Neuronal stem cell (in vitro differentiated cells): Measurements from ENCODE around the gene TBC1D22A.

Experiments used
- DNase-seq: peaks from one replicate; pipeline ENCODE4 v3.0.0-alpha.2; 2013; ENCODE audit warnings: low spot score
- H2AFZ ChIP-seq: one replicate; pipeline ENCODE4 v1.6.1; 2013; ENCODE audit warnings: mild to moderate bottlenecking, low read length, inconsistent platforms
- H2AK5ac ChIP-seq: 2 replicates; pipeline ENCODE4 v1.6.1; 2013; ENCODE audit warnings: low read depth, mild to moderate bottlenecking, inconsistent platforms, low read length, moderate library complexity, mixed read lengths
- H2BK120ac ChIP-seq: 2 replicates; pipeline ENCODE4 v1.6.1; 2013; ENCODE audit warnings: low read depth, mild to moderate bottlenecking, inconsistent platforms, low read length, moderate library complexity, mixed read lengths
- H2BK12ac ChIP-seq: one replicate; pipeline ENCODE4 v1.6.1; 2013; ENCODE audit warnings: low read length, inconsistent platforms
- H2BK15ac ChIP-seq: 2 replicates; pipeline ENCODE4 v1.6.1; 2013; ENCODE audit warnings: mild to moderate bottlenecking, low read length, inconsistent platforms, mixed read lengths
- H2BK5ac ChIP-seq: one replicate; pipeline ENCODE4 v1.6.1; 2013; ENCODE audit warnings: inconsistent platforms, mild to moderate bottlenecking, low read length, moderate library complexity
- H3K14ac ChIP-seq: one replicate; pipeline ENCODE4 v1.6.1; 2013; ENCODE audit warnings: low read length, inconsistent platforms
- H3K18ac ChIP-seq: 2 replicates; pipeline ENCODE4 v1.6.1; 2013; ENCODE audit warnings: low read length, inconsistent platforms
- H3K23ac ChIP-seq: 2 replicates; pipeline ENCODE4 v1.6.1; 2013; ENCODE audit warnings: low read depth, mild to moderate bottlenecking, mixed read lengths, low read length, inconsistent platforms; ENCODE audit not compliant: poor library complexity
- H3K27ac ChIP-seq: replicated peaks from 3 replicates; pipeline ENCODE4 v1.5.1; 2013; ENCODE audit warnings: low read length, inconsistent platforms
- H3K27me3 ChIP-seq, 3 experiments: 2 replicates each; pipeline ENCODE4 v1.6.1; 2013; ENCODE audit warnings: low read length in 3 of 3, mild to moderate bottlenecking in 2 of 3, inconsistent platforms in 1 of 3, low read depth in 1 of 3, mixed read lengths in 1 of 3, moderate library complexity in 1 of 3; ENCODE audit not compliant: control insufficient read depth in 3 of 3, insufficient read depth in 3 of 3
- H3K36me3 ChIP-seq, 2 donors: replicated peaks in 1 of 2; 2 replicates each; pipeline ENCODE4 v1.6.1; 2013; ENCODE audit warnings: low read length in 2 of 2; ENCODE audit not compliant: control insufficient read depth in 2 of 2, insufficient read depth in 2 of 2
- H3K4ac ChIP-seq: 2 replicates; pipeline ENCODE4 v1.6.1; 2013; ENCODE audit warnings: inconsistent platforms, mild to moderate bottlenecking, low read length, moderate library complexity
- H3K4me1 ChIP-seq, 2 donors: 1 replicate in 1 of 2; 2 replicates in 1 of 2; pipeline ENCODE4 v1.6.1; 2013; ENCODE audit warnings: low read length in 2 of 2, low read depth in 1 of 2; ENCODE audit not compliant: control insufficient read depth in 2 of 2, insufficient read depth in 1 of 2
- H3K4me2 ChIP-seq: one replicate; pipeline ENCODE4 v1.6.1; 2013; ENCODE audit warnings: mild to moderate bottlenecking, low read length, inconsistent platforms; ENCODE audit not compliant: insufficient read depth, poor library complexity, severe bottlenecking
- H3K4me3 ChIP-seq, 2 donors: 2 replicates each; pipeline ENCODE4 v1.5.1; 2013; ENCODE audit warnings: low read length in 2 of 2, mild to moderate bottlenecking in 2 of 2, inconsistent platforms in 1 of 2, moderate library complexity in 1 of 2
- H3K79me1 ChIP-seq: one replicate; pipeline ENCODE4 v1.6.1; 2013; ENCODE audit warnings: low read depth, mild to moderate bottlenecking, inconsistent platforms, low read length, moderate library complexity
- H3K9ac ChIP-seq: one replicate; pipeline ENCODE4 v1.6.1; 2013; ENCODE audit warnings: mild to moderate bottlenecking, low read depth, low read length, inconsistent platforms; ENCODE audit not compliant: poor library complexity
- H3K9me3 ChIP-seq, 2 donors: replicated peaks in 1 of 2; 2 replicates each; pipeline versions ENCODE3 to v1.6.1; 2013; ENCODE audit warnings: low read length in 2 of 2, mild to moderate bottlenecking in 2 of 2, inconsistent platforms in 1 of 2, low read depth in 1 of 2, mixed read lengths in 1 of 2, moderate library complexity in 1 of 2; ENCODE audit not compliant: control insufficient read depth in 2 of 2, insufficient read depth in 1 of 2
- H4K8ac ChIP-seq: one replicate; pipeline ENCODE4 v1.6.1; 2013; ENCODE audit warnings: low read depth, mild to moderate bottlenecking, inconsistent platforms, low read length, moderate library complexity
- H4K91ac ChIP-seq: one replicate; pipeline ENCODE4 v1.6.1; 2013; ENCODE audit warnings: low read length, low read depth, mild to moderate bottlenecking, inconsistent platforms; ENCODE audit not compliant: poor library complexity
- WGBS, 2 donors: extraction: QIAGEN DNeasy Blood & Tissue Kit; methylation state at CpG; one replicate each; pipeline ENCODE4 v1.1.7; 2013; ENCODE audit warnings: missing lambda C conversion rate in 2 of 2, mixed read lengths in 1 of 2; ENCODE audit not compliant: insufficient read length in 2 of 2, insufficient replicate concordance in 1 of 2; ENCODE audit errors: extremely low coverage in 2 of 2; 5-methylcytosine and 5-hydroxymethylcytosine counted together

The TBC1D22A gene

DNA sequence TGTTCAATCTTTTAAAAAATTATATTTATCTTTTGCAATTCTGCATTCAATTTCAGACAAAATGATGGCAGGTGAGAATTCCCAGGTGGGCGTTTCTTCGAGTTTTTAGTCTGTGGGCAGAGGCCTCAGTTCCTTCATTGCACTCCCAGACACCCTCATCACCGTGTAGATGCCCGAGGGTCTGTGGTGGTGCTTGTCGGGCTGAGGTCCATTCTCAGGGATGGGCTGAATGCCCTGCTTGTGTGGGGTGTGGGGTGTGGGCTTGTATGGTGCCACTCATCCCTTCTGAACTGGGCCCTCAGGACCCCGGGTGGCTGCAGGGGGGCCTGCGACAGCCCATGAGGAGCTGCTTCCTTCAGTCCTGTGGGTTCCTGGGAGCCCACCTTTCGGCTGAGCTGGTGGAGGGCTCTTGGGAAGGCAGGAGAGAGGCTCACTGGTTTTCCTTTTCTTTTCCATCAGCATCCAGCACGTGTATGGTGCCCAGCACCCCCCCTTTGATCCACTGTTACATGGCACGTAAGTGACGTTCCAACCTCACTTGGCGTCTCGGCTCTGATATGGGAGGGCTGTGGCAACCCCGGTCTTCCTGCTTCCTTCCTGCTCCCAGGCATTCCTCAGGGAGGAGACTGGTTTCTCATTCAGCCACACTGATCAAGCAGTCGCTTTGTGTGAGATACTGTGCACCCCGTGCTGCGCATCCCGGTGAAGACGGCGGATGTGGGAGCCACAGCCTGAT lies 29.8 kb downstream of the TBC1D22A start:
- DNase-seq, result no peak
- peaks cover 12% of the 10 kb centered on the region for H3K79me1 ChIP-seq
- no peaks in the 10 kb centered on the region for H3K9me3 ChIP-seq
- no peaks in the 10 kb centered on the region for H3K4me1 ChIP-seq
- H3K27ac ChIP-seq, result no peak overlapping the region
- no peak overlapping the region for H2BK120ac ChIP-seq
- WGBS, 2 donors, result no CpG with 5 or more reads among the region's 20 CpGs
- no peak overlapping the region for H3K4me3 ChIP-seq
- H2BK15ac ChIP-seq, result no peak overlapping the region
- peaks cover 9 to 31% of the 10 kb centered on the region in 2 donors for H3K36me3 ChIP-seq
- no peak overlapping the region for H2AK5ac ChIP-seq
- no peak overlapping the region for H3K9ac ChIP-seq
- H4K8ac ChIP-seq, result peak overlapping the region; percentile 32
- H4K91ac ChIP-seq, result no peak overlapping the region
- peak overlapping the region; percentile 8 for H3K18ac ChIP-seq
- H2BK5ac ChIP-seq, result no peak overlapping the region
- peak overlapping the region; percentile 44 for H3K23ac ChIP-seq
- H3K14ac ChIP-seq, result peak overlapping the region; percentile 44
- H2BK12ac ChIP-seq, result no peak overlapping the region
- H2AFZ ChIP-seq, result no peak overlapping the region
- H3K4me2 ChIP-seq, result no peak overlapping the region
- no peak overlapping the region for H3K4ac ChIP-seq
- H3K27me3 ChIP-seq, result peaks cover 0 to 2% (median 0%) of the 10 kb centered on the region in 3 experiments

DNA sequence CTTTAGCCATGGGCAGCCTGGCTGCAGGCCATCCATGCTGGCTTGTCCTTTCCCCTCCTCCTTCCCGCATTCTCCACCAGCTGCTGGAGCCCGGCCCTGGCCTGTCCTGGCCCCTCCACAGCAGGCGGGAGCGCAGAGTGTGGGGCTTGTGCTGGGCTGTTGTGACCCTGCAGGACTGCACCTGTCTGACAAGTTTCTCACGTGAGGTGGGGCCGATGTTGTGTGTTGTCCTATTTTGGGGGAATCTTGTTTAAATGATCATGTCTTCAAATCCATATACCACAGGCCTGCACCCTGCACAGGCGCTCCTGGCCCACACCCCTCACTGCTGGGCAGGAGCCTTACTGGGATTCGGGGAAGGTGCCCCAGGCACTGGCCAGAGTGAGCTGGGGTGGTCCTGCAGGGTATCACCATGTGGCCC lies 30.4 kb downstream of the TBC1D22A start:
- Histone ChIP-seq H3K9ac (no peak overlapping the region), H4K8ac (peak overlapping the region; percentile 32), H3K9me3 (no peaks in the 10 kb centered on the region), H2BK12ac (no peak overlapping the region), H3K36me3 (peaks cover 9 to 36% of the 10 kb centered on the region in 2 donors), H3K14ac (no peak overlapping the region), H3K4me2 (no peak overlapping the region), H3K23ac (peak overlapping the region; percentile 44), H3K27ac (no peak overlapping the region), H2AFZ (no peak overlapping the region), H3K4me3 (no peak overlapping the region), H4K91ac (no peak overlapping the region), H3K4me1 (no peaks in the 10 kb centered on the region), H3K18ac (peak overlapping the region; percentile 8), H2BK5ac (no peak overlapping the region), H2BK15ac (no peak overlapping the region), H3K4ac (no peak overlapping the region), H3K27me3 (peaks cover 0 to 2% (median 0%) of the 10 kb centered on the region in 3 experiments), H2BK120ac (no peak overlapping the region), H2AK5ac (no peak overlapping the region), H3K79me1 (peaks cover 12% of the 10 kb centered on the region)
- no CpG with 5 or more reads among the region's 8 CpGs for WGBS, 2 donors
- no peak for DNase-seq

DNA sequence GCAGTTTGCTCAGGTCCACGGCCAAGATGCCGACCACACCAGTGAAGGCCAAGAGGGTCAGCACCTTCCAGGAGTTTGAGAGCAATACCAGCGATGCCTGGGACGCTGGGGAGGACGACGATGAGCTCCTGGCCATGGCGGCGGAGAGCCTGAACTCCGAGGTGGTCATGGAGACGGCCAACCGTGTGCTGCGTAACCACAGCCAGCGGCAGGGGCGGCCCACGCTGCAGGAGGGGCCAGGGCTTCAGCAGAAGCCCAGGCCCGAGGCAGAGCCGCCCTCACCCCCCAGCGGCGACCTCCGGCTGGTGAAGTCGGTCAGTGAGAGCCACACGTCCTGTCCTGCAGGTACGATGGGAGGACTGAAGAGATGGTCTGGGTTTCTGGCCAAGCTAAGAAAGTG lies 31.0 kb downstream of the TBC1D22A start:
- no peak overlapping the region for H3K27ac ChIP-seq
- H3K9ac ChIP-seq, result peak overlapping the region; percentile 57
- H2AFZ ChIP-seq, result no peak overlapping the region
- no peak overlapping the region for H2BK15ac ChIP-seq
- no peaks in the 10 kb centered on the region for H3K4me1 ChIP-seq
- H3K4me2 ChIP-seq, result no peak overlapping the region
- peaks cover 12% of the 10 kb centered on the region for H3K79me1 ChIP-seq
- H3K4ac ChIP-seq, result no peak overlapping the region
- H2BK120ac ChIP-seq, result no peak overlapping the region
- H3K27me3 ChIP-seq, result peaks cover 0 to 2% (median 0%) of the 10 kb centered on the region in 3 experiments
- no peak overlapping the region for H2AK5ac ChIP-seq
- H3K14ac ChIP-seq, result peak overlapping the region; percentile 92
- no peak overlapping the region for H2BK5ac ChIP-seq
- H3K4me3 ChIP-seq, result no peak overlapping the region
- no peak overlapping the region for H4K91ac ChIP-seq
- H3K23ac ChIP-seq, result no peak overlapping the region
- no CpG with 5 or more reads among the region's 23 CpGs for WGBS, 2 donors
- peaks cover 11 to 38% of the 10 kb centered on the region in 2 donors for H3K36me3 ChIP-seq
- DNase-seq, result no peak
- H2BK12ac ChIP-seq, result no peak overlapping the region
- no peak overlapping the region for H3K18ac ChIP-seq
- peaks cover 0 to 2% of the 10 kb centered on the region in 2 donors for H3K9me3 ChIP-seq
- H4K8ac ChIP-seq, result no peak overlapping the region

DNA sequence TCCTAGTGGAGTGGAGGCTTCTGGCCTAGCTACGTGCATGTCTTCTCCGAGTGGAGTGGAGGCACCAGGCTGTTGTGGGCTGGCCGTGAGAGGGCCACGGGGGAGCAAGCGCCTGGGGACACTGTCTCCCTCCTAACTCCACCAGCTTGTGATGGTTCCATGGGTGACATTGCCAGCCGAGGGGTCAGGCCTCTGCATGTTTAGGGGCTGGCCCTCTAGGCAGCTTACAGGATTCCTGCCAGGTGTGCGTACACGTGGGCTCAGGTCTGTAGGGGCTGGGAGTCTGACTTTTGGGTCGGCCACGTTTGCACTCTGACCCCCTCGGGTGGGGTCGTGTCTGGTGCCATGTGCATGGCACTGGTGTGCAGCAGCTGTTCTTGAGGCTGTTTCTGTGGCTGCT lies 31.6 kb downstream of the TBC1D22A start:
- Histone ChIP-seq H2BK15ac (no peak overlapping the region), H3K9me3 (peaks cover 0 to 2% of the 10 kb centered on the region in 2 donors)

More for the DNA sequence above, 31.6 kb downstream of the TBC1D22A start:
- WGBS, 2 donors, result no CpG with 5 or more reads among the region's 12 CpGs
- no peak overlapping the region for H3K14ac ChIP-seq
- peak overlapping the region; percentile 27 for H4K8ac ChIP-seq
- H2BK5ac ChIP-seq, result no peak overlapping the region
- H2BK12ac ChIP-seq, result no peak overlapping the region
- H4K91ac ChIP-seq, result no peak overlapping the region
- H2AK5ac ChIP-seq, result no peak overlapping the region
- H2AFZ ChIP-seq, result no peak overlapping the region
- no peak overlapping the region for H3K27ac ChIP-seq
- no peak for DNase-seq
- no peak overlapping the region for H2BK120ac ChIP-seq
- no peak overlapping the region for H3K4me3 ChIP-seq
- H3K4ac ChIP-seq, result no peak overlapping the region
- H3K23ac ChIP-seq, result no peak overlapping the region
- H3K36me3 ChIP-seq, result peaks cover 12 to 39% of the 10 kb centered on the region in 2 donors
- peaks cover 12% of the 10 kb centered on the region for H3K79me1 ChIP-seq
- peaks cover 0 to 4% of the 10 kb centered on the region in 2 donors for H3K4me1 ChIP-seq
- peak overlapping the region; percentile 0 for H3K4me2 ChIP-seq
- H3K18ac ChIP-seq, result no peak overlapping the region
- no peak overlapping the region for H3K9ac ChIP-seq
- H3K27me3 ChIP-seq, result peaks cover 0 to 2% (median 0%) of the 10 kb centered on the region in 3 experiments
